Mammary epithelial cell (primary cell): Measurements from ENCODE around the gene DNER.

Source experiments
- CTCF ChIP-seq, 2 donors: IDR thresholded peaks in 1 of 2; conservative IDR thresholded peaks in 1 of 2; 2 replicates each; pipeline ENCODE4 v1.5.1; 2011 to 2012; ENCODE audit warnings: inconsistent platforms in 2 of 2, low read length in 2 of 2, mild to moderate bottlenecking in 2 of 2, control low read depth in 1 of 2, low read depth in 1 of 2; ENCODE audit not compliant: insufficient read depth in 1 of 2; ENCODE audit errors: extremely low read depth in 1 of 2
- EZH2 ChIP-seq: IDR thresholded peaks from 2 replicates; pipeline ENCODE4 v1.6.1; 2012; ENCODE audit warnings: low read length, inconsistent platforms, borderline replicate concordance

- no peak for TF ChIP-seq CTCF (conservative IDR thresholded peaks at IDR 0.05 in 1 of 2, IDR thresholded peaks at IDR 0.05 in 1 of 2; ENCODE audit: extremely low read depth in 1 of 2, insufficient read depth in 1 of 2, low read depth in 1 of 2, low read length in 2 of 2)
- no peak for TF ChIP-seq EZH2
These were observed 262.5 kb downstream of the DNER start for GRCh38 chr2:229451852-229452251.
